GM23248 (cell line): ENCODE results near the gene CYSLTR1. TPM values are rescaled to one million over a fixed set of nuclear protein-coding genes. Genes with fewer than 3 reads are reported as not detected.

Source experiments
- DNase-seq: peaks from one replicate; pipeline ENCODE4 v3.0.0-alpha.2; 2015
- H2AFZ ChIP-seq: fragments of 200-600 bp; sonication (generic); 2 replicates; pipeline ENCODE4 v1.6.1; 2016; ENCODE audit warnings: antibody characterized with exemption
- H3F3A ChIP-seq: fragments of 200-600 bp; sonication (generic); 2 replicates; pipeline ENCODE4 v1.6.1; 2016; ENCODE audit warnings: mild to moderate bottlenecking, antibody characterized with exemption, mixed run types; ENCODE audit not compliant: insufficient read depth
- H3K27ac ChIP-seq: fragments of 200-600 bp; sonication (generic); 2 replicates; pipeline ENCODE4 v1.5.1; 2016; ENCODE audit warnings: mild to moderate bottlenecking
- H3K27me3 ChIP-seq: fragments of 200-600 bp; sonication (generic); replicated peaks from 2 replicates; pipeline ENCODE4 v1.6.1; 2016; ENCODE audit warnings: mild to moderate bottlenecking; ENCODE audit not compliant: insufficient read depth
- H3K36me3 ChIP-seq: fragments of 200-600 bp; sonication (generic); 2 replicates; pipeline ENCODE4 v1.6.1; 2016; ENCODE audit warnings: low read depth, mild to moderate bottlenecking
- H3K4me1 ChIP-seq: fragments of 200-600 bp; sonication (generic); 2 replicates; pipeline ENCODE4 v1.6.1; 2016; ENCODE audit warnings: mild to moderate bottlenecking; ENCODE audit not compliant: insufficient read depth
- H3K4me2 ChIP-seq: fragments of 200-600 bp; sonication (generic); one replicate; pipeline ENCODE4 v1.6.1; 2016; ENCODE audit warnings: mild to moderate bottlenecking; ENCODE audit not compliant: unreplicated experiment
- H3K4me3 ChIP-seq: fragments of 200-600 bp; sonication (generic); 2 replicates; pipeline ENCODE4 v1.5.1; 2016; ENCODE audit warnings: mild to moderate bottlenecking
- H3K79me2 ChIP-seq: fragments of 200-600 bp; sonication (generic); 2 replicates; pipeline ENCODE4 v1.6.1; 2016; ENCODE audit warnings: mild to moderate bottlenecking; ENCODE audit not compliant: insufficient read depth
- H3K9ac ChIP-seq: fragments of 200-600 bp; sonication (generic); 2 replicates; pipeline ENCODE4 v1.6.1; 2016; ENCODE audit warnings: mild to moderate bottlenecking
- H3K9me2 ChIP-seq: fragments of 200-600 bp; sonication (generic); 2 replicates; pipeline ENCODE4 v1.6.1; 2016; ENCODE audit warnings: mixed run types, mild to moderate bottlenecking, moderate library complexity; ENCODE audit not compliant: insufficient read depth
- H3K9me3 ChIP-seq: fragments of 200-600 bp; sonication (generic); one replicate; pipeline ENCODE4 v1.6.1; 2017; ENCODE audit warnings: low read depth
- H4K20me1 ChIP-seq: fragments of 200-600 bp; sonication (generic); 2 replicates; pipeline ENCODE4 v1.6.0; 2016; ENCODE audit not compliant: insufficient read depth
- EZH2 ChIP-seq: fragments of 200-600 bp; sonication (generic); IDR thresholded peaks from 2 replicates; pipeline ENCODE4 v1.6.1; 2018; ENCODE audit warnings: antibody characterized with exemption, mild to moderate bottlenecking; ENCODE audit not compliant: insufficient read depth, poor library complexity, severe bottlenecking
- EZH2phosphoT487 ChIP-seq: fragments of 200-600 bp; sonication (generic); IDR thresholded peaks from 2 replicates; pipeline ENCODE4 v1.6.1; 2018; ENCODE audit warnings: antibody characterized with exemption, moderate library complexity, mild to moderate bottlenecking, low read depth; ENCODE audit not compliant: insufficient read depth
- WGBS, 2 experiments: methylation state at CpG; one replicate each; pipeline ENCODE4 v1.1.6; 2015 to 2017; ENCODE audit warnings: low lambda C conversion rate in 2 of 2, low coverage in 1 of 2; ENCODE audit errors: missing lambda C conversion rate in 2 of 2; 5-methylcytosine and 5-hydroxymethylcytosine counted together
- in situ Hi-C: fragments of 300-500 bp; cut with MboI; formaldehyde crosslinking; loops from 2 replicates; pipeline ENCODE4 v1.15.0; 2020
- polyA plus RNA-seq: library from polyadenylated mRNA; unstranded; fragments of >200 nt; fragmentation: Nextera tagmentation; extraction: Ambion mirVana; gene quantifications from 2 replicates; pipeline ENCODE4 v1.2.1, GENCODE V29; 2016
- total RNA-seq: library from RNA; depleted of rRNA; stranded (reverse); fragments of >200 nt; shearing (Covaris generic); gene quantifications from 2 replicates; pipeline ENCODE4 v1.2.3, GENCODE V29; 2014

Gene CYSLTR1
- total and polyA plus RNA-seq, 2 experiments from 2014 or later, result not detected

DNA sequence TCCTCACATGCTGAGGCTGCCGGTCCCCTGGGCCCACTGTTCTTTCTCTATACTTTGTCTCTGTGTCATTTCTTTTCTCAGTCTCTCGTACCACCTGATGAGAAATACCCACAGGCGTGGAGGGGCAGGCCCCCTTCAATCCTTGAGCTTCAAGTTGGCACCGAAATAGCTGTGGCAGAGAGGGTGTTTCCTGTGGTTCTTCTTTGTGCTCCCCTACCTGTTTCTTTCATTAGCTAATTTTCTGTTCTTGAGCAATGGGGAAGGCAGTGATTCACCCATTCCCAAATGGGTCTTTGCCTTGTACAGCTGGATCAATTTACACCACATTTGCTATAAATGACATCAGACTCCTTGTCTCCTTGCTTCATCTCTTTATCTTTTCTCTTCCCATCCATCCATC lies 2.1 kb upstream of the CYSLTR1 start:
- Histone ChIP-seq H3K4me3 (no peak overlapping the region), H3K9ac (no peak overlapping the region), H3F3A (no peaks in the 10 kb centered on the region), H3K9me2 (no peaks in the 10 kb centered on the region), H4K20me1 (no peaks in the 10 kb centered on the region), H3K4me2 (no peak overlapping the region), H3K4me1 (no peaks in the 10 kb centered on the region), H3K79me2 (no peaks in the 10 kb centered on the region), H2AFZ (no peak overlapping the region), H3K27me3 (no peaks in the 10 kb centered on the region), H3K27ac (no peak overlapping the region), H3K36me3 (no peaks in the 10 kb centered on the region), H3K9me3 (no peaks in the 10 kb centered on the region)
- no peak for DNase-seq
- TF ChIP-seq EZH2phosphoT487, result no peak
- no peak for TF ChIP-seq EZH2
- in situ Hi-C loops, result no loop called here
- 18 to 22% methylated on average over 2 to 4 of the region's 4 CpGs for WGBS, 2 experiments

DNA sequence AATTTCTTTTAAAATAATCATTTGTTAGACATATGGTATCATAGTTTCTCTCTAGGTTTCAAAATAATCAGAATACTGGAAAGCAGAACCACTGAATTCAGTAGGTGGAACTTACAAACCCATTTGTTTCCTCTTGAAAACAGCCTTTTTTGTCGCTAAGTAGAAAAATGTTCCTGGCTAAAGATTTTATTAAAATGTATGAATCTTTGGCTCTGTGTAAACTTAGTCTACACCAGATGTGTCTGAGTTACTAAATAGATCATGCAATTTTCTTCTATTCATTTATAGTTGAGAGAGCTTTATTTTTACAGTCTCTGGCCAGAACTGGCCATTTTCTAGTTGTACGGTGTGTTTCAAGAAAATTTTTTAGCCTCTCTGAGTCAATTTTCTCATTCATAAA lies 1.0 kb downstream of the CYSLTR1 start:
- Histone ChIP-seq H3K4me1 (no peaks in the 10 kb centered on the region), H3K79me2 (no peaks in the 10 kb centered on the region), H3K9ac (no peak overlapping the region), H4K20me1 (no peaks in the 10 kb centered on the region), H3K36me3 (no peaks in the 10 kb centered on the region), H3K4me3 (no peak overlapping the region), H3K4me2 (no peak overlapping the region), H3K9me2 (no peaks in the 10 kb centered on the region), H3F3A (no peaks in the 10 kb centered on the region), H3K27me3 (no peaks in the 10 kb centered on the region), H3K27ac (no peak overlapping the region), H2AFZ (no peak overlapping the region), H3K9me3 (no peaks in the 10 kb centered on the region)
- TF ChIP-seq EZH2 (no peak), EZH2phosphoT487 (no peak)
- in situ Hi-C loops, result no loop called here
- no peak for DNase-seq
- WGBS, 2 experiments, result 5 to 8% methylated on average over 2 of the region's 2 CpGs

GRCh38 chrX:78322863-78323262 lies 4.5 kb downstream of the CYSLTR1 start:
- Histone ChIP-seq H3K4me2 (no peak overlapping the region), H3K9me2 (no peaks in the 10 kb centered on the region), H4K20me1 (no peaks in the 10 kb centered on the region), H3K9ac (no peak overlapping the region), H3K36me3 (no peaks in the 10 kb centered on the region), H3K27me3 (no peaks in the 10 kb centered on the region), H3K9me3 (no peaks in the 10 kb centered on the region), H2AFZ (no peak overlapping the region), H3K4me1 (no peaks in the 10 kb centered on the region), H3K4me3 (no peak overlapping the region), H3K27ac (no peak overlapping the region), H3K79me2 (no peaks in the 10 kb centered on the region), H3F3A (no peaks in the 10 kb centered on the region)
- TF ChIP-seq EZH2 (no peak), EZH2phosphoT487 (no peak)
- DNase-seq, result no peak
- in situ Hi-C loops, result loop anchor here (25.0 kb wide), 1 partner anchor 111 kb away; no protein-coding TSS in a partner anchor

DNA sequence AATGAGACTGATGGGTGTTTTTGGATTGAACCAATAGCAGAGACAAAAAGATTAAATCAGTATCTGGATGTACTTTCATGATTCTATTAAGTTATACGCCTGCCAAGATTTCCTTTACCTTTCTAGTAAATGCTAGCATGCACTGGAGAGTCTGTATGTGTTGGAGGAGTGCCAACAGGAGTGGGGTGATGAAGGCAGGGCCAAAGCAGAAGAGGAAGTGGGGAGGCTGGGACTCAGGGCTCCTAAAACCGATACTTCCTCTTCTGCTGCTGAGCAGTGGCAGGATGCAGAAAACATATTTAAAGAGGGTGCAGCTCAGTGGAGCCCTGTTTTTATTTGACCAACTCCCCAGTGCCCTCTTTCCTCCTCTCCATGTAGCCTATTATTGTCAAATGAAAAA lies 5.6 kb downstream of the CYSLTR1 start:
- in situ Hi-C loops, result loop anchor here (25.0 kb wide), 1 partner anchor 110 kb away; no protein-coding TSS in a partner anchor
- 4 to 7% methylated on average over 2 of the region's 2 CpGs for WGBS, 2 experiments

DNA sequence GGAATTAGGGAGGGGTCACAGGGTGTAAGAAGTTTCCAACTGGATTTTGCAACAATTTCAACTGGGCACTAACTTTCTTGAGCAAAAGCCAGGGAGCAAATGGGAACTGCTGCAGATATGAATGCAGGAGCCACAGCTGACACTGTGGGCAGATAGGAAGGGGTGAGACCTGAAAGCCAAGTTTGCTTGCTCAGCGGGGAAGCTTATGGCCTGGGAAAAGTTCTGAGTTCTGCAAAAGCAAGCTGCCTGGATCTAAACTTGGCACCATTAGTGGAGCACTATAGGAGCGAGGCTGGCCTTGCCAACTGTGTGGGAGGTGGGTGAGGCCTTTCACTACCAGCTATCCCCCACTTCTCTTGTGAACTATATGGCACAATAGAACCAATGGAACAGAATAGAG lies 11.1 kb downstream of the CYSLTR1 start:
- TF ChIP-seq EZH2phosphoT487 (no peak), EZH2 (no peak)
- WGBS, 2 experiments, result 0% methylated on average over 2 of the region's 2 CpGs
- H4K20me1 ChIP-seq, result no peaks in the 10 kb centered on the region
- in situ Hi-C loops, result loop anchor here (25.0 kb wide), 1 partner anchor 104 kb away; no protein-coding TSS in a partner anchor
- no peak overlapping the region for H3K27ac ChIP-seq
- no peak overlapping the region for H2AFZ ChIP-seq
- no peaks in the 10 kb centered on the region for H3K27me3 ChIP-seq
- no peak overlapping the region for H3K4me3 ChIP-seq
- H3K4me1 ChIP-seq, result no peaks in the 10 kb centered on the region
- no peak overlapping the region for H3K9ac ChIP-seq
- no peaks in the 10 kb centered on the region for H3K9me2 ChIP-seq
- no peaks in the 10 kb centered on the region for H3K36me3 ChIP-seq
- no peak overlapping the region for H3K4me2 ChIP-seq
- H3K79me2 ChIP-seq, result no peaks in the 10 kb centered on the region
- H3F3A ChIP-seq, result no peaks in the 10 kb centered on the region
- DNase-seq, result no peak
- H3K9me3 ChIP-seq, result no peaks in the 10 kb centered on the region

More for the DNA sequence above, 5.6 kb downstream of the CYSLTR1 start:
- no peaks in the 10 kb centered on the region for H3K9me2 ChIP-seq
- no peak overlapping the region for H3K9ac ChIP-seq
- no peaks in the 10 kb centered on the region for H3F3A ChIP-seq
- H3K79me2 ChIP-seq, result no peaks in the 10 kb centered on the region
- H3K27ac ChIP-seq, result no peak overlapping the region
- no peaks in the 10 kb centered on the region for H4K20me1 ChIP-seq
- TF ChIP-seq EZH2phosphoT487 (no peak), EZH2 (no peak)
- H2AFZ ChIP-seq, result no peak overlapping the region
- DNase-seq, result no peak
- H3K4me3 ChIP-seq, result no peak overlapping the region
- H3K4me2 ChIP-seq, result no peak overlapping the region
- no peaks in the 10 kb centered on the region for H3K36me3 ChIP-seq
- no peaks in the 10 kb centered on the region for H3K9me3 ChIP-seq
- no peaks in the 10 kb centered on the region for H3K27me3 ChIP-seq
- no peaks in the 10 kb centered on the region for H3K4me1 ChIP-seq
